HUES48 (cell line): ENCODE measurements around the gene SLC2A14.
"Not testable (repeated sequence)": the region's sequence is repeated elsewhere in the genome, so short reads cannot be mapped to it uniquely, and the experiment has no call there.

Experiments used
- H3K27ac ChIP-seq: one replicate; pipeline ENCODE4 v1.7.0; 2013; ENCODE audit warnings: low read depth, low read length, inconsistent platforms
- H3K27me3 ChIP-seq: 2 replicates; pipeline ENCODE4 v1.6.1; 2013; ENCODE audit warnings: mild to moderate bottlenecking, low read length; ENCODE audit not compliant: control insufficient read depth, insufficient read depth
- H3K36me3 ChIP-seq: 2 replicates; pipeline ENCODE4 v1.6.1; 2013; ENCODE audit warnings: low read length; ENCODE audit not compliant: control insufficient read depth, insufficient read depth
- H3K4me1 ChIP-seq: 2 replicates; pipeline ENCODE4 v1.6.1; 2013; ENCODE audit warnings: mild to moderate bottlenecking, low read length; ENCODE audit not compliant: control insufficient read depth, insufficient read depth
- H3K4me3 ChIP-seq: 2 replicates; pipeline ENCODE4 v1.5.1; 2013; ENCODE audit warnings: mild to moderate bottlenecking, low read depth, low read length
- H3K9ac ChIP-seq: 2 replicates; pipeline ENCODE4 v1.6.1; 2013; ENCODE audit warnings: mild to moderate bottlenecking, low read depth, low read length, moderate library complexity
- H3K9me3 ChIP-seq: 2 replicates; pipeline ENCODE4 v1.6.1; 2013; ENCODE audit warnings: low read length; ENCODE audit not compliant: control insufficient read depth, insufficient read depth

Gene SLC2A14

DNA sequence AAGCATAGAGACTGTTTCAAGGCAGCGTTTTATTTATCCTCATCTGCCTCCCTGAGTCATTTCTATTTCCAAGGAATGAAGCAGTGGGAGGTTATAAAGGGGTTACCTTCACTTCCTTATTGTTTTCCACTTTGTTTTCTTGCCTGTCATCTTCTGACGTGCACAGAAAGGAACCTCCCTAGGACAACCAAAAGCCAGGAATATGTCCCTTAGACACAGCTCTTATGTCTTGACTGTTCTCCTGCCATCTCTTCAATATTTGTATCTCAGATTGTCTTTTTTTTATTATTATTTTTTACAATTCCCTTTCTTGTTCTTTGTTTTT lies 24.7 kb downstream of the SLC2A14 start:
- H3K36me3 ChIP-seq, H3K27me3 ChIP-seq: not testable (repeated sequence)

DNA sequence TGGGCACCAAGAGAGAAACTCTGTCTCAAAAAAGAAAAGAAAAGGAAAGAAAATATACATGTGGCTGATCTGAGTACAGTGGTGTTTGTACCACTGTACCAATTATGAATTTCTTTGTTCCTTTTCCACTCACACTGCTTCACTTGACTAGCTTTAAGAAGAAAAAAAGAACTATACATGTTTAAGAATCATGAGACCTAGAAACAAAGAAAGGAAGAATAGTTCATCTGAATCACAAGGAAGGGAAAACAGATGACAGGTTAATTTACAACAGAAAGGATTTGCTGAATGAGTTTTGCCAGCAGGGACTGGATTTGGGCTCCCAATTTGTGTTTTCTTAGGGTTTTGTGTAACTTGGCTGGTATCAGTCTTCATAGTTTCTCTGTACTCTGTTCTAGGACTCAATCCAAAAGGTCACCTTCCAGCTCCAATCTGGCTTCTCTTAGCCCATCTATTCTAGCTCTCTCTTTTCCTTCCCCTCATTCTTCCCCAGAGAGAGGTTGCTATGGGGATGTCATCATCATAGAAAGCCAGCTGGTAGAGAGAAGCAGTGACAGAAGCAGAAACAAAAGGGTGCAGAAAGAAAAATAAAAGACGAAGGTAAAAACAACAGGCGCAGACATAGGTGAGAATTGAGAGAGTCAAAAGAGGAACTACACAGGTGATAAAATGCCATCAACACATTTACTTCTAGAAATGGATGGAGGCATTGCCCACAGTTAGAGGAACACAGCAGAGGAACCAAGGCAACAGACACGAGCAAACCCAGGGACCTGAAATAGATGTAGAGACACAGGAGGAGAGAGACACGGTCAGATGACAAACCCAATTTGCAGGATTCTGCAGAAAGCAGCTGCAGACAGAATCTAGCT lies 25.3 kb downstream of the SLC2A14 start:
- not testable (repeated sequence) for H3K27me3 ChIP-seq, H3K9ac ChIP-seq, H3K36me3 ChIP-seq, H3K4me3 ChIP-seq, H3K9me3 ChIP-seq
- peaks cover 37% of the 10 kb centered on the region for H3K4me1 ChIP-seq
- H3K27ac ChIP-seq = peak overlapping the region; percentile 93

More for the DNA sequence above, 24.7 kb downstream of the SLC2A14 start:
- peak overlapping the region; percentile 93 for H3K27ac ChIP-seq
- not testable (repeated sequence) for H3K4me3 ChIP-seq, H3K9me3 ChIP-seq, H3K9ac ChIP-seq
- H3K4me1 ChIP-seq = peaks cover 40% of the 10 kb centered on the region

DNA sequence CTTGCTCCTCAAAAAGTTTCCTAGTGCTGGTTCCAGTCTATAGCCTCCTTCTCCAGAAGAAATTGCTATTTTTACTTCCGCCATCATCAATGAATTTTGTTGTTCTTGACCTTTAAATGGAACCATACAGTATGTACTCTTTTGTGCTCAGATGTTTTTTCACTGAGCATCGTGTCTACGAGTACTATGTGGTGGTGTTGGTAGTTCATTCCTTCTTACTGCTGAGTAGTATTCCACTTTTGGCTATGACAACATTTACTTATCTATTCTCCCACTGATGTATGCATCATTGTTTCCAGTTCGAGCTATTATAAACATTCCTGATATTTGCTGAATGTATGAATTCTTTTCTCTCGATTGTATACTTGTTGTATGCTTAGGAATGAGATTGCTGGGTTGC lies 28.6 kb downstream of the SLC2A14 start:
- no peaks in the 10 kb centered on the region for H3K9me3 ChIP-seq
- H3K27ac ChIP-seq = no peak overlapping the region
- no peak overlapping the region for H3K9ac ChIP-seq
- H3K4me1 ChIP-seq = peaks cover 23% of the 10 kb centered on the region
- H3K27me3 ChIP-seq = no peaks in the 10 kb centered on the region
- no peaks in the 10 kb centered on the region for H3K36me3 ChIP-seq
- H3K4me3 ChIP-seq = no peak overlapping the region

DNA sequence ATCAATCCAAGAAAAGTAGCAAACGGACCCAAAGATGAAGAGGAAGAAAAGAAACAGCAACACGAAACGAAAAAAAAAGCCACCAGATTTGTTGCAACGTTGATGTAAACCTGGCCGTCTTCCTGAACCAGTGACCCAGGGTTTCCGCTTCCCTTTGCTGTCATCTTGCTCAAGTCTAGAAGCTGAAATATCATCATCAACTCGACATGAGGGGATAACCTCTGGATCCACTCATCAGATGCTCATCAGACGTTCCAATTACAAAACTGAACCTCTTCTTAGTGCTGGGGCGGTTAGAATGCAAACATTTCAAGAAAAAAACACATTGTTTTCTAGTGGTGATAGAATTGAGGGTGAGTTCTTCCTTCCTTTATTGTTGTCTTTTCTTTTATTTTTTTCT lies 29.1 kb downstream of the SLC2A14 start:
- H3K4me3 ChIP-seq, H3K36me3 ChIP-seq, H3K27ac ChIP-seq, H3K27me3 ChIP-seq, H3K9ac ChIP-seq, H3K9me3 ChIP-seq: not testable (repeated sequence)
- H3K4me1 ChIP-seq = peaks cover 23% of the 10 kb centered on the region

DNA sequence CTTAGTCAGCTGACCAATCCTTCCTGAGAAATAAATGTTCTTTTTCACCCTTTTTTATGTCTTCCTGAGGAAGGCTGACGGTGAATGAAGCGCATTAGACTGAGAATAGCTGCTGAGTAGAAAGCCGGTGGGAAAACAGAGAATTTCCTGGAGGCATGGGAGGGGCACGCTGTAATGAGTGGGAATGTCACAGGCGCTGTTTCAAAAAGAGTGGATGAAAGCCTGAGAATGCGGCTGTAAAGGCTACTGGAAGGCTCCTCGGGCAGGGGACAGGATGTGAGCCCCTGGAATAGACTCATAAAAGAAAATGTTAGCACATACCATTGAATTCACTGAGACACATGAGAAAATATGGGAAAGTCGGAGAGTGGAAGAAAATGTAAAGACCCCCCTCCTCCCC lies 29.6 kb downstream of the SLC2A14 start:
- not testable (repeated sequence) for H3K4me3 ChIP-seq, H3K9me3 ChIP-seq, H3K9ac ChIP-seq, H3K27me3 ChIP-seq, H3K36me3 ChIP-seq, H3K27ac ChIP-seq
- H3K4me1 ChIP-seq = peaks cover 20% of the 10 kb centered on the region

DNA sequence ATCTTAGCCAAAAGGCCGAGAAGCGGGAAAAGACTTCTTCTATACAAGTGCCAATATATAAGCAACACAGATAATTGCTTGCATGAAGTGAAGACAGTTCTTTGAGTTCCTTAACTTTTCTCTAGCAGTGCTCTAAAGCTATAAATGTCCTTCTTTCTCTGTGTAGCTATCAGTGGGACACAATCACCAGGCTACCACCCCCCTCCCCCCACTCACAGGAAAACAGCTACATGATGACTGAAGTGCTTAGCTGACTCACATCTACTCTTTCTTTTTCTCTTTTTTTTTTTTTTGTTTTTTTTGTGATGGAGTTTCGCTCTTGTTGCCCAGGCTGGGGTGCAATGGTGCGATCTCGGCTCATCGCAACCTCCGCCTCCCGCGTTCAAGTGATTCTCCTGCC lies 30.3 kb downstream of the SLC2A14 start:
- peaks cover 18% of the 10 kb centered on the region for H3K4me1 ChIP-seq
- not testable (repeated sequence) for H3K9ac ChIP-seq, H3K36me3 ChIP-seq, H3K4me3 ChIP-seq, H3K9me3 ChIP-seq, H3K27me3 ChIP-seq
- peak overlapping the region; percentile 40 for H3K27ac ChIP-seq

DNA sequence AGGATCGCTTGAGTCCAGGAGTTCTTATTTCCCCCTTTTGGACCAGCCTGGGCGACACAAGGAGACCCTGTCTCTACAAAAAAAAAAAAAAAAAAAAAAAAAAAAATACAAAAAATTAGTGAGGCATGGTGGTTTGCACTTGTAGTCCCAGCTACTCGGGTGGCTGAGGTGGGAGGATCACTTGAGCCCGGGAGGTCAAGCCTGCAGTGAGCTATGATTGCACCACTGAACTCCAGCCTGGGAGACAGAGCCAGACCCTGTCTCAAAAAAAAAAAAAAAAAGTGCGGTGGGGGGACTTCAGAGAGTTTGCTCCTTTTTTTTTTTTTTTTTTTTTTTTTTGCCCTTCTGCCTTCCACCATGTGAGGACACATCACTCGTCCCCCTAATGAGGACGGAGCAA lies 32.9 kb downstream of the SLC2A14 start:
- H3K4me1 ChIP-seq, H3K4me3 ChIP-seq, H3K36me3 ChIP-seq, H3K9ac ChIP-seq, H3K27me3 ChIP-seq, H3K9me3 ChIP-seq, H3K27ac ChIP-seq: not testable (repeated sequence)

DNA sequence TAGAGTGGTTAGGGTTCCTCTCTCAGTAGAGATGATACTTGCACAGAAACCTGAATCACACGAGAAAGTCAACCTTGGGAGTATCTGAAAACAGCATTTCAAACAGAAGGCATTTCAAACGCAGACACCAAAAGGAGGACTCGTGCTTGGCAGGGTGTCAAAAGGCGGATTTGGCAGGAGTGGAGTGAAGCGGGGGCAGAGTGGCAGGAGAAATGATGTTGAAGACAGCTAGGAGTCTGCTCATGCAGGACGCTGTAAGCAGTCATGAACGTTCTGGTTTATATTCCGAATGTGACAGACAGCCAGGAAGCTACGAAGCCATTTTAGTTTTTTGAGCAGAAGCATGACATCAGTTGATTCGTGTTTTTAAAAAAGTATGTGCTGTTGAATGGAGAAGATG lies 33.5 kb downstream of the SLC2A14 start:
- not testable (repeated sequence) for H3K4me3 ChIP-seq, H3K9ac ChIP-seq, H3K4me1 ChIP-seq, H3K9me3 ChIP-seq, H3K36me3 ChIP-seq, H3K27ac ChIP-seq, H3K27me3 ChIP-seq

DNA sequence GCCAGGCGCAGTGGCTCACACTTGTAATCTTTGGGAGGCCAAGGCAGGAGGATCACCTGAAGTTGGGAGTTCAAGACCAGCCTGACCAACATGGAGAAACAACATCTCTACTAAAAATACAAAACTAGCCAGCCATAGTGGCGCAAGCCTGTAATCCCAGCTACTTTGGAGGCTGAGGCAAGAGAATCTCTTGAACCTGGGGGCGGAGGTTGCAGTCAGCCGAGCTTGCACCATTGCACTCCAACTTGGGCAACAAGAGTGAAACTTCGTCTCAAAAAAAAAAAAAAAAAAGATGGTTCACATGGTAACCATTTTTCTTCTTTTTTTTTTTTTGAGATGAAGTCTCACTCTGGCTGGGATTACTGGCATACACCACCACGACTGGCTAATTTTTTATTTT lies 35.3 kb downstream of the SLC2A14 start:
- no peaks in the 10 kb centered on the region for H3K36me3 ChIP-seq
- H3K27ac ChIP-seq = no peak overlapping the region
- no peaks in the 10 kb centered on the region for H3K9me3 ChIP-seq
- peaks cover 9% of the 10 kb centered on the region; the same call in 1 of the 2 replicates for H3K4me1 ChIP-seq
- H3K27me3 ChIP-seq = no peaks in the 10 kb centered on the region
- H3K4me3 ChIP-seq = no peak overlapping the region
- no peak overlapping the region for H3K9ac ChIP-seq

DNA sequence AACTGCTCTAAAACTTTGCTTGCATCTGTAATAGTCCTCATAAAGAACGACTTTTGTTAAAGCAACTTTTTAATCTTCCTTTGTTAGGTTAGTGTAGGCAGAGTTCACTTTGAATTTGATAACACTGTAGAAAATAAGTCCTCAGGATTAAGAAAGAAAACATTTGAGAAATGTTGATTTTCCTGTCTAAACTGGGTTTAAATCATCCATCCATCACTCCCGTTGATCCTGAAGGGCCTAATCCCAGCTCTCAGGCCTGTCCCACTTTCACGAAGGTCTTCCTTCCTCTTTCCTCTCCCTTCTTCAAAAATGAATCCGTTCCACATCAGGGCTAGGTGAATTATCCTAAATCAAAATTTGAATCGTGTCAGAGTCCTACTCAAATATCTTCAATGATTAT lies 36.9 kb downstream of the SLC2A14 start:
- Histone ChIP-seq H3K36me3 (no peaks in the 10 kb centered on the region), H3K4me1 (0 out of 2 replicates have a peak, but pooled peaks cover 6% of the 10 kb centered on the region), H3K27ac (peak overlapping the region; percentile 6), H3K9me3 (no peaks in the 10 kb centered on the region), H3K27me3 (no peaks in the 10 kb centered on the region), H3K4me3 (no peak overlapping the region), H3K9ac (no peak overlapping the region)

DNA sequence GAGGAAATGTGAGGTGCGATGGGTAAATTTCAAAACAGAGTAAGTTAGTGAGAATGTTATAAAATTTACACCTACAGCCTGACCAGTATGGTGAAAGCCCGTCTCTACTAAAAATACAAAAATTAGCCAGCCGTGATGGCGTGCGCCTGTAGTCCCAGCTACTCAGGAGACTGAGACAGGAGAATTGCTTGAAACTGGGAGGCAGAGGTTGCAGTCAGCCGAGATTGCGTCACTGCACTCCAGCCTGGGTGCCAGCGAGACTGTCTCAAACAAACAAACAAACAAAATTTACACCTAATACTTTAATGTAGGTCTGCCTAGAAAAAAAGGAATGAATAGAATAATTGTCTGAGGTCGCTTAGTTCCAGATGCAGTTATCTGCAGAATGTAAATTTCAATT lies 37.6 kb downstream of the SLC2A14 start:
- H3K4me1 ChIP-seq = 0 out of 2 replicates have a peak, but pooled peaks cover 6% of the 10 kb centered on the region
- H3K9me3 ChIP-seq = no peaks in the 10 kb centered on the region
- H3K27ac ChIP-seq = no peak overlapping the region
- H3K4me3 ChIP-seq = no peak overlapping the region
- H3K36me3 ChIP-seq = no peaks in the 10 kb centered on the region
- H3K9ac ChIP-seq = no peak overlapping the region
- H3K27me3 ChIP-seq = no peaks in the 10 kb centered on the region
